ENCODE measurements around the gene STRN. TPM values are rescaled to one million over a fixed set of nuclear protein-coding genes. Genes with fewer than 3 reads are reported as not detected.

Gene STRN
- total and polyA plus RNA-seq, 2 of the 13 experiments (the other 11 are each of a cell fraction or from before 2014, with no cell fraction given): 10.4 to 19.3 TPM

DNA sequence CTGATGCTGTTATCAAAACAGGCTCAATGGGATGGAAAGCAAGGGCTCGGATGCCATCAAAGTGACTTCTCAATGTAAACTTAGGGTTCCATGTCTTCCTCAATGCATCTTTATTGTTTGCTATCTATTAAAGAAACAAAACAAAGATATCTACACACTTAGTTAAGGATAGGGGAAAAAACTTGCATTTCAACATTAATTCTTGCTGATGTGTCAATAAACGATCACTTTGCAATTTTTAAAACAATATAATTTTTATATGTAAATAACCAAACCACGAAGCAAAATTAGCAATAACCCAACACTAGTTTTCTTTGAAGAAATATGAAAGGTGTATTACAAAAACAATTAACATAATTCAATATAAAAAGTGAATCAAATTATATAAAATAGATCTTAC lies 96.7 kb downstream of the STRN start:
- no peak for FAIRE-seq
- no peak overlapping the region for H3K27ac ChIP-seq (ENCODE audit: extremely low read length, insufficient read depth, low read length)
- POLR2A ChIA-PET: no interaction called here

DNA sequence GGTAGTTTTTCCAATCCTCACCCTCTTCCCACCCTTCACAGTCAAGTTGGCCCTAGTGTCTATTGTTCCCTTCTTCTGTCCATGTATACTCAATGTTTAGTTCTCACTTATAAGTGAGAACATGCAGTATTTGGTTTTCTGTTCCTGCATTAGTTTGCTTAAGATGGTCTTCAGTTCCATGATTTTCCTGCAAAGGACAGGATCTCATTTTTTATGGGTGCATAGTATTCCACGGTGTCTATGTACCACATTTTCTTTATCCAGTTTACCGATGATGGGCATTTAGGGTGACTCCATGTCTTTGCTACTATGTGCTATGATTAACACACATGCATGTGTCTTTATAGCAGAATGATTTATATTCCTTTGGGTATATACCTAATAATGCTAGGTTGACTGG lies 104.4 kb downstream of the STRN start:
- Histone ChIP-seq H3K9me3 (ENCODE audit: low read length) (no peaks in the 10 kb centered on the region), H3K4me2 (ENCODE audit: low read depth, low read length) (no peak overlapping the region), H3K27me3 (ENCODE audit: control insufficient read depth in 1 of 2, insufficient read depth in 2 of 2, low read length in 2 of 2) (no peaks in the 10 kb centered on the region), H3K36me3 (replicated peaks in 1 of 2; ENCODE audit: control insufficient read depth in 1 of 2, insufficient read depth in 2 of 2, low read length in 2 of 2) (peaks cover 0 to 6% of the 10 kb centered on the region in 2 experiments; a peak in 1 of 5 replicates), H3K9ac (ENCODE audit: insufficient read depth, low read depth, low read length) (no peak overlapping the region), H3K4me3 (replicated peaks in 1 of 3; ENCODE audit: insufficient read depth in 1 of 3, low read depth in 2 of 3, low read length in 3 of 3) (no peak overlapping the region), H3K27ac (ENCODE audit: extremely low read length, insufficient read depth, low read length) (no peak overlapping the region), H3K79me2 (ENCODE audit: insufficient read depth, low read length) (peaks cover 3% of the 10 kb centered on the region), H2AFZ (ENCODE audit: low read length) (no peak overlapping the region), H4K20me1 (ENCODE audit: insufficient read depth, low read length) (no peaks in the 10 kb centered on the region), H3K4me1 (ENCODE audit: insufficient read depth, low read length) (peaks cover 25% of the 10 kb centered on the region)
- DNase-seq (ENCODE audit: low spot score): no peak
- WGBS (ENCODE audit: low lambda C conversion rate): 99% methylated on average over 2 of the region's 2 CpGs
- ChIA-PET CTCF (ENCODE audit: low intra/inter-chr PET ratio, low total read pairs) (no interaction called here), POLR2A (no interaction called here)
- no TSS peak for BruUV-seq (replicated peaks)
- TF ChIP-seq MYNN (CRISPR knock-in tag; IDR thresholded peaks at IDR 0.05; ENCODE audit: low read depth) (no peak), RBM22 (optimal IDR thresholded peaks at IDR 0.05; ENCODE audit: low read length) (peak; percentile 21)
- ATAC-seq: no peak
- in situ Hi-C loops (cut with HindIII; ENCODE audit: extremely low pct_ligation_motif_present, low pct_unique_long_range_greater_than_20kb): no loop called here
- intact Hi-C loops (cut with micrococcal nuclease; ENCODE audit: unreplicated experiment): no loop called here
- FAIRE-seq: no peak

More for the DNA sequence above, 96.7 kb downstream of the STRN start:
- H3K4me2 ChIP-seq (ENCODE audit: low read depth, low read length): no peak overlapping the region
- intact Hi-C loops (cut with micrococcal nuclease; ENCODE audit: unreplicated experiment): no loop called here
- DNase-seq (ENCODE audit: low spot score) (no peak), ATAC-seq (no peak)
- TF ChIP-seq MAFF (IDR thresholded peaks at IDR 0.05; ENCODE audit: low read depth, low read length) (peak; percentile 59; the same call in 1 of the 2 replicates), RXRA (CRISPR knock-in tag; IDR thresholded peaks at IDR 0.05) (no peak), ZNF589 (CRISPR knock-in tag; conservative IDR thresholded peaks at IDR 0.05) (no peak), ISX (CRISPR knock-in tag; conservative IDR thresholded peaks at IDR 0.05) (no peak), MAFK (conservative IDR thresholded peaks at IDR 0.05 in 1 of 2, IDR thresholded peaks at IDR 0.05 in 1 of 2; ENCODE audit: low read length in 2 of 2) (peak; percentile 44 to 73; a peak in 3 of 4 replicates), TMF1 (CRISPR knock-in tag; IDR thresholded peaks at IDR 0.05; ENCODE audit: low read depth) (no peak)
- H2AFZ ChIP-seq (ENCODE audit: low read length): no peak overlapping the region
- H3K4me3 ChIP-seq (replicated peaks in 1 of 3; ENCODE audit: insufficient read depth in 1 of 3, low read depth in 2 of 3, low read length in 3 of 3): no peak overlapping the region
- 65% methylated on average over 3 of the region's 3 CpGs for WGBS (ENCODE audit: low lambda C conversion rate)
- H3K36me3 ChIP-seq (replicated peaks in 1 of 2; ENCODE audit: control insufficient read depth in 1 of 2, insufficient read depth in 2 of 2, low read length in 2 of 2): peaks cover 2 to 27% of the 10 kb centered on the region in 2 experiments; a peak in 4 of 5 replicates
- no peaks in the 10 kb centered on the region for H3K4me1 ChIP-seq (ENCODE audit: insufficient read depth, low read length)
- H3K9me3 ChIP-seq (ENCODE audit: low read length): no peaks in the 10 kb centered on the region
- in situ Hi-C loops (cut with HindIII; ENCODE audit: extremely low pct_ligation_motif_present, low pct_unique_long_range_greater_than_20kb): no loop called here
- H3K79me2 ChIP-seq (ENCODE audit: insufficient read depth, low read length): peaks cover 3% of the 10 kb centered on the region
- BruUV-seq (replicated peaks): no TSS peak
- H3K27me3 ChIP-seq (ENCODE audit: control insufficient read depth in 1 of 2, insufficient read depth in 2 of 2, low read length in 2 of 2): no peaks in the 10 kb centered on the region
- CTCF ChIA-PET (ENCODE audit: low intra/inter-chr PET ratio, low total read pairs): no interaction called here
- H3K9ac ChIP-seq (ENCODE audit: insufficient read depth, low read depth, low read length): no peak overlapping the region
- H4K20me1 ChIP-seq (ENCODE audit: insufficient read depth, low read length): no peaks in the 10 kb centered on the region
